Subcutaneous abdominal adipose tissue (tissue), 5 donors: ENCODE results near the gene LMBRD1.
"Not testable (repeated sequence)": the region's sequence is repeated elsewhere in the genome, so short reads cannot be mapped to it uniquely, and the experiment has no call there.

Experiments
- H3K27ac ChIP-seq: one replicate; pipeline ENCODE4 v1.7.0; 2013; ENCODE audit warnings: low read depth, mild to moderate bottlenecking, inconsistent platforms, low read length, moderate library complexity
- H3K27me3 ChIP-seq, 5 donors: one replicate each; pipeline ENCODE4 v1.7.0; 2013; ENCODE audit warnings: low read length in 5 of 5, inconsistent platforms in 1 of 5; ENCODE audit not compliant: control insufficient read depth in 5 of 5, insufficient read depth in 4 of 5
- H3K36me3 ChIP-seq, 5 donors: one replicate each; pipeline ENCODE4 v1.7.0; 2013; ENCODE audit warnings: low read length in 5 of 5; ENCODE audit not compliant: control insufficient read depth in 5 of 5, insufficient read depth in 5 of 5
- H3K4me1 ChIP-seq, 5 donors: one replicate each; pipeline ENCODE4 v1.7.0; 2013; ENCODE audit warnings: low read length in 5 of 5, mild to moderate bottlenecking in 3 of 5, moderate library complexity in 1 of 5; ENCODE audit not compliant: control insufficient read depth in 5 of 5, insufficient read depth in 5 of 5
- H3K4me3 ChIP-seq, 5 donors: one replicate each; pipeline ENCODE4 v1.7.0; 2013; ENCODE audit warnings: low read length in 5 of 5, low read depth in 1 of 5
- H3K9ac ChIP-seq, 5 donors: one replicate each; pipeline ENCODE4 v1.7.0; 2013; ENCODE audit warnings: low read length in 5 of 5, mild to moderate bottlenecking in 4 of 5, moderate library complexity in 3 of 5
- H3K9me3 ChIP-seq, 5 donors: one replicate each; pipeline ENCODE4 v1.7.0; 2013; ENCODE audit warnings: low read length in 5 of 5; ENCODE audit not compliant: control insufficient read depth in 5 of 5
- donor health status: healthy.
- donor health status: healthy.
- donor health status: healthy.
- donor health status: healthy.
- donor health status: healthy.

The LMBRD1 gene

GRCh38 chr6:69801225-69801624 is 4.4 kb upstream of the LMBRD1 start:
- H3K4me1 ChIP-seq: peaks cover 0 to 7% (median 5%) of the 10 kb centered on the region in 5 donors
- H3K9me3 ChIP-seq: no peaks in the 10 kb centered on the region

DNA sequence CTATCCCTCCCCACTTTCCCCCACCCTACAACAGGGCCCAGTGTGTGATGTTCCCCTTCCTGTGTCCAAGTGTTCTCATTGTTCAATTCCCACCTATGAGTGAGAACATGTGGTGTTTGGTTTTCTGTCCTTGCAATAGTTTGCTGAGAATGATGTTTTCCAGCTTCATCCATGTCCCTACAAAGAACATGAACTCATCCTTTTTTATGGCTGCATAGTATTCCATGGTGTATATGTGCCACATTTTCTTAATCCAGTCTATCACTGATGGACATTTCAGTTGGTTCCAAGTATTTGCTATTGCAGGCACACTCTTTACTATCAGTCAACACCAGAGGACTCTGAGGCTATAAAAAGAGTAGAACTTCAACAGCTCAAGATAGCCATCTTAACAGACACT is 2.0 kb upstream of the LMBRD1 start:
- not testable (repeated sequence) for H3K9ac ChIP-seq, H3K27ac ChIP-seq, H3K27me3 ChIP-seq, H3K9me3 ChIP-seq, H3K36me3 ChIP-seq, H3K4me3 ChIP-seq
- H3K4me1 ChIP-seq: peaks cover 3 to 25% (median 18%) of the 10 kb centered on the region in 5 donors

More at GRCh38 chr6:69801225-69801624, 4.4 kb upstream of the LMBRD1 start:
- no peaks in the 10 kb centered on the region for H3K27me3 ChIP-seq
- H3K36me3 ChIP-seq: no peaks in the 10 kb centered on the region
- no peak overlapping the region for H3K4me3 ChIP-seq
- H3K27ac ChIP-seq: no peak overlapping the region
- H3K9ac ChIP-seq: no peak overlapping the region

DNA sequence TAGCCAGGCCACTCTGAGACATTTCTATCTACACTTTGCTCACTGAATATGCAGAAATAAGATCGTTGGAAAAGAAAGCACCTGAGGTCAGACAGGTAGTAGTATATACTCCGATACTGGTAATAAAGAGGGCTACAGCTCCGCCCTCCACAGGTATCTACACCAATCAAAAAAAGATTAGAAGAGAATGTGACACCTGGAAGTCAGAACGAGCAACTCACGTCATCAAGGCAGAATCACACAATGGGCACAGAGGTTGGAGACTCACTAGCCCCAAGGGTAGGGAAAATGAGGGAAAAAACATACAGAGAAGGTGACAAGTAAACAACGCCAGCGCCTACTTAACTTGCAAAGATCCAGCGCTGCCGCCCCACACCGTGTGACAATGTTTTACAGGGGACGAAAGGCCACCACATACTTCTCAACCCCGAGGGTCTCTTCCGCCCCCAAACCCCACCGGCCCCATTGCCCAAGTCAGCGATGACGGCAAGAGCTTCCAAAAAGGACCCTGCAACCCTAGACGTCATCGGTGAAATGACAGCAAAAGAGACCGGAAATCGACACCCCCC is 653 bp downstream of the LMBRD1 start:
- Histone ChIP-seq H3K4me3 (peak overlapping the region; percentile 74 to 95 (median 87)), H3K9me3 (no peaks in the 10 kb centered on the region)

DNA sequence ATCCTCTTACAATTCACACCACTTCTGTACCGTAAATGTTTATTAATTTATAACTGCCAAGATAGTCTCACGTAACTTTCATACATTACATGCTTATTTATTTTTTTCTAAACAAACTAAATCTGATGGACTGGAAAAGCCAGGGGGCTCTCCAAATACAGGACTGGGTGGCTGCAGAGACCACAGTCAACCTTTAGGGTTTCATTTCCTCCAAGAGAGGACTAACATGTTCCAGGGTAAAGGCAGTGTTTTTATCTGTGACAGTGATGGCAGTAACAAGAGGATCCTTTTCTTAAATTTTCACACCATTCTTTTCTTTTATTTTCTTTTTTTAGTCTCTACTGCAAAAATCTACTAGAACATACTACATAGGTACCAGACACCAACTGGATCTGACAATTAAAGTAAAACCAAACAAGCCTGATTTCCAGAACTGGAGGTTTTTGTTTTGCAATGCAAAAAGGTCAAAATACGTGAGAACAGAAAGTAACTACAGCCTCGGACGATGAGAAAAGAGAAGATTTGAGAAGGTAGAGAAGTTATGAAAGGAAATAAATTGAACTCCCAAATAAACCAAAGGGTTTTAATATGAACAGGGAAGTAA is 1.2 kb downstream of the LMBRD1 start:
- Histone ChIP-seq H3K27ac (peak overlapping the region; percentile 92), H3K9me3 (no peaks in the 10 kb centered on the region), H3K4me3 (peak overlapping the region; percentile 74 to 95 (median 87)), H3K27me3 (no peaks in the 10 kb centered on the region), H3K36me3 (no peaks in the 10 kb centered on the region), H3K4me1 (peaks cover 5 to 47% (median 39%) of the 10 kb centered on the region in 5 donors), H3K9ac (peak overlapping the region; percentile 75 to 94 (median 82))

More for the DNA sequence above, 653 bp downstream of the LMBRD1 start:
- no peaks in the 10 kb centered on the region for H3K27me3 ChIP-seq
- peak overlapping the region; percentile 75 to 94 (median 82) for H3K9ac ChIP-seq
- H3K4me1 ChIP-seq: peaks cover 5 to 41% (median 35%) of the 10 kb centered on the region in 5 donors
- peak overlapping the region; percentile 92 for H3K27ac ChIP-seq
- no peaks in the 10 kb centered on the region for H3K36me3 ChIP-seq

DNA sequence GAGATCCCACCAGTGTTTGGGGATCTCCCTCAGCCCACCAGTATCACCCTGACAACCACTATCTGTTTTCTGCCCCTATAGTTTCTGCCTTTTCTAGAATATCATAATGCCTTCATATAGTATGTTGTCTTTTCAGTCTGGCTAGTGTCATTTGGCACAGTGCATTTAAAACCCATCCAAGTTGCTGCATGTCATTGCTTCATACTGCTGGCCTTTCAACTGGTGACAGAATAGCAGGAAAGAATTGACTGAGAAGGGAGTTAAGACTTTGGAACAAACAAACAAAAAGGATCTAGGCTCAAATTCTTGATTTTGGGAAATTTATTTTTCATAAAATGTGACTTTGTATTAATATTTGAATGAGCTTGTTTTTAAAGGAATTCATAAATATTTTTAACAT is 4.5 kb downstream of the LMBRD1 start:
- Histone ChIP-seq H3K27ac (peak overlapping the region; percentile 63), H3K27me3 (no peaks in the 10 kb centered on the region), H3K9ac (peak overlapping the region in 1 of 5 donors; percentile 54), H3K4me3 (no peak overlapping the region), H3K36me3 (peaks cover 0 to 11% (median 5%) of the 10 kb centered on the region in 5 donors), H3K4me1 (peaks cover 5 to 47% (median 37%) of the 10 kb centered on the region in 5 donors), H3K9me3 (no peaks in the 10 kb centered on the region)

- peaks cover 5 to 41% (median 30%) of the 10 kb centered on the region in 5 donors for H3K4me1 ChIP-seq
- no peaks in the 10 kb centered on the region for H3K27me3 ChIP-seq
- H3K27ac ChIP-seq: no peak overlapping the region
- H3K9me3 ChIP-seq: no peaks in the 10 kb centered on the region
- H3K36me3 ChIP-seq: peaks cover 0 to 11% (median 5%) of the 10 kb centered on the region in 5 donors
- H3K4me3 ChIP-seq: no peak overlapping the region
- no peak overlapping the region for H3K9ac ChIP-seq
Measured at GRCh38 chr6:69791065-69791471, 5.7 kb downstream of the LMBRD1 start.

DNA sequence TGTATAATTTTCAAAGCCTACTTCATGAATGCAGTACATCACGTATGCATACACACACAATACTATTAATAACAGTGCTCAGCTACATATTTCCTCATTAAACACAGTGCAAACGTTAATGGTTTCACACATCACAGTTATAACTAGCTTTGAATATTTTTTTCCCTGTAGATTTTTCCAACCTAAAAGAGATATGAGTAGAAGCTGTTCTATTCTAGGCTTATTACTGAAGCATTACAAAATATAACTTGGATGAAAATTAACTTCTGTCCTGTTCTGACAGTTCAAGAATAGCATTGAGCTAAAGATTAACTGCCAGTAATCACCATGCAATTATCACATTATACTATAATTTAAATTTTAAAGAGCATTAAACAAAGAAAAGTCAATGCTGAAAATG is 6.2 kb downstream of the LMBRD1 start:
- H3K9ac ChIP-seq: no peak overlapping the region
- no peaks in the 10 kb centered on the region for H3K27me3 ChIP-seq
- no peaks in the 10 kb centered on the region for H3K9me3 ChIP-seq
- H3K36me3 ChIP-seq: peaks cover 0 to 11% (median 5%) of the 10 kb centered on the region in 5 donors
- no peak overlapping the region for H3K4me3 ChIP-seq
- peaks cover 4 to 37% (median 26%) of the 10 kb centered on the region in 5 donors for H3K4me1 ChIP-seq
- no peak overlapping the region for H3K27ac ChIP-seq

GRCh38 chr6:69789578-69789977 is 7.2 kb downstream of the LMBRD1 start:
- Histone ChIP-seq H3K4me1 (peaks cover 2 to 27% (median 20%) of the 10 kb centered on the region in 5 donors), H3K27me3 (no peaks in the 10 kb centered on the region), H3K27ac (no peak overlapping the region)

GRCh38 chr6:69787436-69787835 is 9.4 kb downstream of the LMBRD1 start:
- not testable (repeated sequence) for H3K27me3 ChIP-seq, H3K4me3 ChIP-seq, H3K27ac ChIP-seq, H3K9ac ChIP-seq, H3K9me3 ChIP-seq
- Histone ChIP-seq H3K4me1 (peaks cover 2 to 21% (median 15%) of the 10 kb centered on the region in 5 donors), H3K36me3 (peaks cover 0 to 15% (median 5%) of the 10 kb centered on the region in 5 donors)

More at GRCh38 chr6:69789578-69789977, 7.2 kb downstream of the LMBRD1 start:
- Histone ChIP-seq H3K4me3 (no peak overlapping the region), H3K36me3 (peaks cover 0 to 11% (median 5%) of the 10 kb centered on the region in 5 donors), H3K9me3 (no peaks in the 10 kb centered on the region), H3K9ac (no peak overlapping the region)

- Histone ChIP-seq H3K27me3 (no peaks in the 10 kb centered on the region), H3K36me3 (peaks cover 0 to 15% (median 5%) of the 10 kb centered on the region in 5 donors), H3K4me3 (no peak overlapping the region), H3K27ac (no peak overlapping the region), H3K9me3 (no peaks in the 10 kb centered on the region), H3K9ac (no peak overlapping the region), H3K4me1 (peaks cover 0 to 4% (median 0%) of the 10 kb centered on the region in 5 donors)
Measured at GRCh38 chr6:69785697-69786096, 11.1 kb downstream of the LMBRD1 start.
